SU-DHL-6 (cell line): ENCODE results near the gene RPS27.

Source experiments
- H2AFZ ChIP-seq: fragments of 200-600 bp; sonication (generic); 2 replicates; pipeline ENCODE4 v1.6.1; 2014; ENCODE audit warnings: low read depth, mild to moderate bottlenecking, moderate library complexity, mixed read lengths, antibody characterized with exemption, low read length; ENCODE audit not compliant: severe bottlenecking
- H3F3A ChIP-seq: fragments of 200-600 bp; shearing (Covaris generic); 2 replicates; pipeline ENCODE4 v1.6.0; 2016; ENCODE audit warnings: antibody characterized with exemption, mild to moderate bottlenecking; ENCODE audit not compliant: insufficient read depth
- H3K27ac ChIP-seq: fragments of 200-600 bp; sonication (generic); 2 replicates; pipeline ENCODE4 v1.5.1; 2016; ENCODE audit warnings: low read depth, mild to moderate bottlenecking, low read length, moderate library complexity, mixed read lengths
- H3K27me3 ChIP-seq: fragments of 200-600 bp; sonication (generic), shearing (Covaris generic); 2 replicates; pipeline ENCODE4 v1.6.0; 2014; ENCODE audit warnings: mild to moderate bottlenecking, low read length
- H3K36me3 ChIP-seq: fragments of 200-600 bp; sonication (generic); 2 replicates; pipeline ENCODE4 v1.6.1; 2014; ENCODE audit warnings: mild to moderate bottlenecking, low read length, mixed read lengths
- H3K4me2 ChIP-seq: fragments of 300-600, 200-600 bp; shearing (Covaris generic), sonication (generic); 2 replicates; pipeline ENCODE4 v1.6.0; 2014; ENCODE audit warnings: low read length, low read depth, mild to moderate bottlenecking; ENCODE audit not compliant: poor library complexity, severe bottlenecking
- H3K4me3 ChIP-seq: fragments of 200-600 bp; sonication (generic); 2 replicates; pipeline ENCODE4 v1.5.1; 2014; ENCODE audit warnings: antibody characterized with exemption, low read length, mild to moderate bottlenecking, mixed read lengths; ENCODE audit not compliant: insufficient read depth, poor library complexity, severe bottlenecking
- H3K79me2 ChIP-seq: fragments of 200-600 bp; sonication (generic); 2 replicates; pipeline ENCODE4 v1.6.1; 2014; ENCODE audit warnings: mild to moderate bottlenecking, low read length, moderate library complexity; ENCODE audit not compliant: insufficient read depth
- H3K9ac ChIP-seq: fragments of 200-600 bp; sonication (generic); 2 replicates; pipeline ENCODE4 v1.7.0; 2014; ENCODE audit warnings: mild to moderate bottlenecking, low read length
- H3K9me2 ChIP-seq: fragments of 200-600 bp; sonication (generic); replicated peaks from 2 replicates; pipeline ENCODE4 v1.6.1; 2014; ENCODE audit warnings: low read length; ENCODE audit not compliant: insufficient read depth
- H3K9me3 ChIP-seq: fragments of 200-600 bp; sonication (generic); 2 replicates; pipeline ENCODE4 v1.6.1; 2014; ENCODE audit warnings: low read length, mixed read lengths; ENCODE audit not compliant: insufficient read depth
- H4K20me1 ChIP-seq: fragments of 200-600 bp; sonication (generic); 2 replicates; pipeline ENCODE4 v1.6.1; 2014; ENCODE audit warnings: low read depth, mild to moderate bottlenecking, antibody characterized with exemption, low read length, moderate library complexity, mixed read lengths
- CTCF ChIP-seq: fragments of 200-600 bp; sonication (generic); IDR thresholded peaks from one replicate; pipeline ENCODE4 v1.5.1; 2017; ENCODE audit warnings: antibody characterized with exemption, mild to moderate bottlenecking, low read length, moderate library complexity; ENCODE audit not compliant: insufficient read depth, poor library complexity, severe bottlenecking
- EZH2phosphoT487 ChIP-seq: fragments of 200-600 bp; sonication (generic), shearing (Covaris generic); conservative IDR thresholded peaks from 2 replicates; pipeline ENCODE4 v1.6.1; 2018; ENCODE audit warnings: mild to moderate bottlenecking, antibody characterized with exemption, low read length, moderate library complexity, mixed read lengths

RPS27 gene

GRCh38 chr1:153944005-153944826 is 46.3 kb upstream of the RPS27 start:
- no peaks in the 10 kb centered on the region for H3K27me3 ChIP-seq
- H3K9me2 ChIP-seq: no peaks in the 10 kb centered on the region
- no peak for TF ChIP-seq EZH2phosphoT487
- no peak for TF ChIP-seq CTCF
- peak overlapping the region; percentile 86 for H3K9ac ChIP-seq
- no peak overlapping the region for H2AFZ ChIP-seq
- H3F3A ChIP-seq: peaks cover 24% of the 10 kb centered on the region
- no peaks in the 10 kb centered on the region for H3K36me3 ChIP-seq
- H4K20me1 ChIP-seq: no peaks in the 10 kb centered on the region
- peak overlapping the region; percentile 66 for H3K4me3 ChIP-seq
- peak overlapping the region; percentile 90 for H3K27ac ChIP-seq
- H3K4me2 ChIP-seq: peak overlapping the region; percentile 97
- no peaks in the 10 kb centered on the region for H3K9me3 ChIP-seq
- peaks cover 31% of the 10 kb centered on the region for H3K79me2 ChIP-seq

GRCh38 chr1:153944827-153945117 is 45.8 kb upstream of the RPS27 start:
- Histone ChIP-seq H4K20me1 (no peaks in the 10 kb centered on the region), H3K9me2 (no peaks in the 10 kb centered on the region), H3K79me2 (peaks cover 31% of the 10 kb centered on the region), H3K4me2 (peak overlapping the region; percentile 97), H3K36me3 (no peaks in the 10 kb centered on the region), H3K27me3 (no peaks in the 10 kb centered on the region), H3K4me3 (peak overlapping the region; percentile 66), H3F3A (peaks cover 24% of the 10 kb centered on the region), H2AFZ (no peak overlapping the region), H3K9me3 (no peaks in the 10 kb centered on the region), H3K27ac (peak overlapping the region; percentile 90), H3K9ac (peak overlapping the region; percentile 86)
- TF ChIP-seq EZH2phosphoT487 (no peak), CTCF (no peak)

GRCh38 chr1:153945131-153945794 is 45.3 kb upstream of the RPS27 start:
- Histone ChIP-seq H3K79me2 (peaks cover 31% of the 10 kb centered on the region), H3K9me3 (no peaks in the 10 kb centered on the region), H3K4me2 (peak overlapping the region; percentile 97), H3K27ac (peak overlapping the region; percentile 90), H3K9me2 (no peaks in the 10 kb centered on the region), H3F3A (peaks cover 26% of the 10 kb centered on the region), H3K9ac (peak overlapping the region; percentile 86), H3K36me3 (no peaks in the 10 kb centered on the region), H3K27me3 (no peaks in the 10 kb centered on the region), H2AFZ (no peak overlapping the region), H4K20me1 (no peaks in the 10 kb centered on the region), H3K4me3 (peak overlapping the region; percentile 66)
- TF ChIP-seq CTCF (no peak), EZH2phosphoT487 (no peak)
